PC-9 (cell line): ENCODE data around the gene RNF130.

Experiments
- EZH2 ChIP-seq: fragments of 200-600 bp; sonication (generic); IDR thresholded peaks from 2 replicates; pipeline ENCODE4 v1.8.0; 2017; ENCODE audit warnings: antibody characterized with exemption, low read depth
- TF ChIP-seq, protein P1 (sequence below): fragments of 200-600 bp; sonication (generic); conservative IDR thresholded peaks from 2 replicates; pipeline ENCODE4 v1.6.1; 2017; ENCODE audit warnings: mixed run types, antibody characterized with exemption, mild to moderate bottlenecking, moderate library complexity

DNA sequence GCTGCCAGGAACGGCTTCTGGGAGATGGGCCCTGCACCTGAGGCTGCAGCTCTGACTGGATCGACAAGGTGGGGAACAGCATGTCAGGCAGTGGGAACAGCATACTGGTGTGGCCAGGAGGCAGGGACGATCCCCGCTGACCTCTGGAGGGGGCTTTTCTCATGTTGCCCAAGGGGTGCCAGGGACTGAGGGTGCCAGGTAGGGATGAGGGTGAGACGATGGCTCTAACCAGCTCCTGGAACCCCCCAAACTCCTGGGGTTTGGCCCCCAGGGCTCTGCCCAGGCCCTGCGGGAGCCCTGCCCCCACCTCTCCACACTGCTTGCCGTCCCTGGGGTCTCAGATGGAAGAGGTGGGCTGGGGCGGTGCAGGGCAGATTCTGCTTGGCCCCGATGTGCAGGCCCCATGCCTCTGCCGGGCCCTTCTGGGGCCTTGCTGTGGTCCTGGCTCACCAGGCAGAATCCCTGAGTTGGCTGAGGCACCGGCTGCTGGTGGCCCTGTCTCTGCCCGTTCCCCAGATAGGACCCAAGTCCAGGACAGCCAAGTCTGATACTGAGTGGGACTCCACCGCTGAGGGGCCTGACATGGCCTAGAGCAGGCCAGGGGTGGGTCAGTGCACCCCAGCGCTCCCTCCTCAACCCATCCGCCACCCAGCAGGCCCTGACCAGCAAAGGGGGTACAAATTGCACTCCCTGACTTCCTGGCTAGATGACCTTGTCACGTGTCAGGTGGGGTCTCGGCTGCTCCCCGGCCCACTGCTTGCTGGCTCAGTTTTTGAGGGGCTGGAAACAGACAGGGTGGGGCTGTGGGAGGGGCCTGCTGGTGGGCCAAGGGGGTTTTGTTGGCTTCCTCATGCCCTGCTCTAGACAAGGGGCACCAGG, 28.4 kb upstream of the RNF130 start:
- TF ChIP-seq, protein P1, sequence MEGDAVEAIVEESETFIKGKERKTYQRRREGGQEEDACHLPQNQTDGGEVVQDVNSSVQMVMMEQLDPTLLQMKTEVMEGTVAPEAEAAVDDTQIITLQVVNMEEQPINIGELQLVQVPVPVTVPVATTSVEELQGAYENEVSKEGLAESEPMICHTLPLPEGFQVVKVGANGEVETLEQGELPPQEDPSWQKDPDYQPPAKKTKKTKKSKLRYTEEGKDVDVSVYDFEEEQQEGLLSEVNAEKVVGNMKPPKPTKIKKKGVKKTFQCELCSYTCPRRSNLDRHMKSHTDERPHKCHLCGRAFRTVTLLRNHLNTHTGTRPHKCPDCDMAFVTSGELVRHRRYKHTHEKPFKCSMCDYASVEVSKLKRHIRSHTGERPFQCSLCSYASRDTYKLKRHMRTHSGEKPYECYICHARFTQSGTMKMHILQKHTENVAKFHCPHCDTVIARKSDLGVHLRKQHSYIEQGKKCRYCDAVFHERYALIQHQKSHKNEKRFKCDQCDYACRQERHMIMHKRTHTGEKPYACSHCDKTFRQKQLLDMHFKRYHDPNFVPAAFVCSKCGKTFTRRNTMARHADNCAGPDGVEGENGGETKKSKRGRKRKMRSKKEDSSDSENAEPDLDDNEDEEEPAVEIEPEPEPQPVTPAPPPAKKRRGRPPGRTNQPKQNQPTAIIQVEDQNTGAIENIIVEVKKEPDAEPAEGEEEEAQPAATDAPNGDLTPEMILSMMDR, result no peak
- TF ChIP-seq EZH2, result no peak
